GM21423 (cell line): Measurements from ENCODE around the gene SLC25A13.
A peak's percentile ranks its signal among the peaks of the same experiment; 100 is the strongest.
"Not testable (repeated sequence)": the region's sequence is repeated elsewhere in the genome, so short reads cannot be mapped to it uniquely, and the experiment has no call there.

Experiments used
- ATAC-seq: cut with Tn5 transposase; IDR thresholded peaks from one replicate; pipeline ENCODE4 v1.9.1; 2021; ENCODE audit warnings: mild to moderate bottlenecking, moderate library complexity; ENCODE audit not compliant: unreplicated experiment

The SLC25A13 gene

GRCh38 chr7:96300502-96300901 is 21.4 kb downstream of the SLC25A13 start:
- ATAC-seq, result peak; percentile 51

- no peak for ATAC-seq
These were observed 22.4 kb downstream of the SLC25A13 start for GRCh38 chr7:96299496-96299895.

GRCh38 chr7:96297876-96298275 is 24.0 kb downstream of the SLC25A13 start:
- ATAC-seq, result no peak

GRCh38 chr7:96297446-96297845 is 24.5 kb downstream of the SLC25A13 start:
- not testable (repeated sequence) for ATAC-seq

GRCh38 chr7:96293911-96294310 is 28.0 kb downstream of the SLC25A13 start:
- not testable (repeated sequence) for ATAC-seq

GRCh38 chr7:96287559-96287958 is 34.3 kb downstream of the SLC25A13 start:
- peak; percentile 1 for ATAC-seq

- peak; percentile 59 for ATAC-seq
These were observed 34.8 kb downstream of the SLC25A13 start for GRCh38 chr7:96287132-96287531.

GRCh38 chr7:96285579-96285978 is 36.3 kb downstream of the SLC25A13 start:
- ATAC-seq, result peak; percentile 84

- ATAC-seq, result peak; percentile 26
These were observed 37.1 kb downstream of the SLC25A13 start for GRCh38 chr7:96284835-96285234.

- ATAC-seq, result no peak
These were observed 37.7 kb downstream of the SLC25A13 start for GRCh38 chr7:96284240-96284639.

GRCh38 chr7:96282835-96283234 is 39.1 kb downstream of the SLC25A13 start:
- no peak for ATAC-seq

- ATAC-seq, result no peak
These were observed 44.0 kb downstream of the SLC25A13 start for GRCh38 chr7:96277921-96278320.

GRCh38 chr7:96276019-96276418 is 45.9 kb downstream of the SLC25A13 start:
- ATAC-seq, result no peak

- ATAC-seq, result no peak
These were observed 48.2 kb downstream of the SLC25A13 start for GRCh38 chr7:96273716-96274115.

GRCh38 chr7:96269246-96269994 is 52.5 kb downstream of the SLC25A13 start:
- ATAC-seq, result no peak

GRCh38 chr7:96266580-96266979 is 55.3 kb downstream of the SLC25A13 start:
- no peak for ATAC-seq

- no peak for ATAC-seq
These were observed 55.9 kb downstream of the SLC25A13 start for GRCh38 chr7:96266015-96266414.

GRCh38 chr7:96253964-96254363 is 67.9 kb downstream of the SLC25A13 start:
- ATAC-seq, result no peak

- no peak for ATAC-seq
These were observed 68.5 kb downstream of the SLC25A13 start for GRCh38 chr7:96253441-96253840.

GRCh38 chr7:96250776-96251361 is 71.0 kb downstream of the SLC25A13 start:
- ATAC-seq, result no peak

- no peak for ATAC-seq
These were observed 73.5 kb downstream of the SLC25A13 start for GRCh38 chr7:96248405-96248804.

GRCh38 chr7:96246919-96247318 is 75.0 kb downstream of the SLC25A13 start:
- ATAC-seq, result no peak

- ATAC-seq, result no peak
These were observed 77.0 kb downstream of the SLC25A13 start for GRCh38 chr7:96244992-96245292.
